Heart right ventricle (tissue), 16 donors: Measurements from ENCODE around the gene TRAPPC2B. TPM values are rescaled to one million over a fixed set of nuclear protein-coding genes. Genes with fewer than 3 reads are reported as not detected.

Source experiments
- ATAC-seq, 8 donors: fragments of 200-7000 bp; cut with Tn5 transposase; one replicate each; pipeline ENCODE4 v1.9.1; 2020; ENCODE audit warnings: mild to moderate bottlenecking in 8 of 8, moderate library complexity in 8 of 8, moderate number of reproducible peaks in 1 of 8
- DNase-seq, 2 donors: peaks; one replicate each; pipeline ENCODE4 v3.0.0-alpha.2; 2020
- H3K27ac ChIP-seq, 10 donors: fragments of 200-600 bp; sonication (generic) in 2 of 10; one replicate each; pipeline versions ENCODE4 v1.5.0 to v1.8.0; 2020 to 2022; ENCODE audit warnings: mild to moderate bottlenecking in 3 of 10
- H3K27me3 ChIP-seq, 7 donors: fragments of 200-600 bp; one replicate each; pipeline ENCODE4 v1.8.0; 2021 to 2022; ENCODE audit warnings: mild to moderate bottlenecking in 2 of 7
- H3K36me3 ChIP-seq, 9 donors: fragments of 200-600 bp; sonication (generic) in 1 of 9; one replicate each; pipeline versions ENCODE4 v1.5.0 to v1.8.0; 2020 to 2022; ENCODE audit warnings: mild to moderate bottlenecking in 2 of 9
- H3K4me1 ChIP-seq, 9 donors: fragments of 200-600 bp; sonication (generic) in 1 of 9; one replicate each; pipeline versions ENCODE4 v1.5.0 to v1.8.0; 2020 to 2022; ENCODE audit warnings: mild to moderate bottlenecking in 4 of 9
- H3K4me3 ChIP-seq, 10 donors: fragments of 200-600 bp; sonication (generic) in 2 of 10; one replicate each; pipeline versions ENCODE4 v1.5.0 to v1.8.0; 2020 to 2022; ENCODE audit warnings: mild to moderate bottlenecking in 7 of 10, moderate library complexity in 2 of 10
- H3K9me3 ChIP-seq, 11 donors: fragments of 200-600 bp in 10 of 11; sonication (generic) in 2 of 11; one replicate each; pipeline versions ENCODE4 v1.5.0 to v1.8.0; 2013 to 2022; ENCODE audit warnings: mild to moderate bottlenecking in 2 of 11, control low read depth in 1 of 11, moderate library complexity in 1 of 11
- CTCF ChIP-seq, 9 donors: fragments of 200-600 bp; sonication (generic) in 2 of 9; IDR thresholded peaks; one replicate each; pipeline versions ENCODE4 v1.5.0 to v1.8.0; 2021 to 2022; ENCODE audit warnings: antibody characterized with exemption in 9 of 9, mild to moderate bottlenecking in 5 of 9, moderate library complexity in 1 of 9
- WGBS, 2 donors: extraction: QIAGEN DNeasy Blood & Tissue Kit; methylation state at CpG; one replicate each; pipeline ENCODE4 v1.1.7; 2013; ENCODE audit warnings: inconsistent platforms in 1 of 2; 5-methylcytosine and 5-hydroxymethylcytosine counted together
- intact Hi-C, 10 donors: fragments of 100-400 bp; cut with DNase I; formaldehyde crosslinking; loops; one replicate each; pipeline versions ENCODE4 v1.11.1 to v1.14.2; 2022
- polyA plus RNA-seq, 2 donors: library from polyadenylated mRNA; stranded (reverse); fragments of 200-250 nt; gene quantifications; one replicate each; pipeline ENCODE4 v1.2.3, GENCODE V29; 2013
- total RNA-seq, 10 donors: library from RNA; stranded (reverse); fragmentation: NEBNext Ultra II Directional in 3 of 10; extraction: Animal tissue kit (Norgen Biotek cat#: 25700) in 3 of 10; gene quantifications; one replicate each; pipeline versions ENCODE4 v1.2.1 to v1.2.4, GENCODE V29; 2021 to 2023
- donor health status: Arrhythmogenic right ventricular cardiomyopathy.
- donor health status: ischemic (EF 13 %, LVEDD 7.1; RV severe dilation, severe dysfunction).
- donor health status: healthy with polysubstance abuse.
- donor health status: DM: no; HTN: yes; CAD: no.
- donor health status: DM: no; HTN: no; CAD: no.
- donor health status: ischemic (EF 25% LVEDD 6.9; RV normal size, moderate dysfunction).
- donor health status: ischemic (EF 25% LVEDD 5.7; RV mildly dilated, moderate dysfunction).
- donor health status: healthy.
- donor health status: DM: yes; HTN: yes; CAD: no.
- donor health status: Ischemic cardiomyopathy.
- donor health status: ischemic (EF 35%, LVEDD 5.7; RV mildly dilated, moderate dysfunction).
- donor health status: nonischemic (EF 11% LVEDD 7.7; RV severe dilation, severe dysfunction).
- donor health status: DM: yes; HTN: yes; CAD: no.
- donor health status: PGD.
- donor health status: ischemic (EF 29% LVEDD 5.4; RV normal size, mild dysfunction).
- donor health status: nonischemic (EF 23%, LVEDD 6.1; RV moderate dilation, normal function).

TRAPPC2B gene
- total and polyA plus RNA-seq, 12 donors: 8.1 to 37.5 (median 12.3) TPM

DNA sequence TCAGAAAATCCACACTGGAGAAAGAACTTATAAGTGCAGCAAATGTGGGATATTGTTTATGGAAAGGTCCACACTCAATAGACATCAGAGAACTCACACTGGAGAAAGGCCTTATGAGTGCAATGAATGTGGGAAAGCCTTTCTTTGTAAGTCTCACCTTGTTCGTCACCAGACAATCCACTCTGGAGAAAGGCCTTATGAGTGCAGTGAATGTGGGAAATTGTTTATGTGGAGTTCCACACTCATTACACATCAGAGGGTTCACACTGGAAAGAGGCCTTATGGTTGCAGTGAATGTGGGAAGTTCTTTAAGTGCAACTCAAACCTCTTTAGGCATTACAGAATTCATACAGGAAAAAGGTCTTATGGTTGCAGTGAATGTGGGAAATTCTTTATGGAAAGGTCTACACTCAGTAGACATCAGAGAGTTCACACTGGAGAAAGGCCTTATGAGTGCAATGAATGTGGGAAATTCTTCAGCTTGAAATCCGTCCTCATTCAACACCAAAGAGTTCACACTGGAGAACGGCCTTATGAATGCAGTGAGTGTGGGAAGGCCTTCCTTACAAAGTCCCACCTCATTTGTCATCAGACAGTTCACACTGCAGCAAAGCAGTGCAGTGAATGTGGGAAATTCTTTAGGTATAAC is 14.3 kb downstream of the TRAPPC2B start:
- WGBS, 2 donors: 96 to 99% methylated on average over 3 of the region's 3 CpGs
- no peak overlapping the region for H3K4me3 ChIP-seq

DNA sequence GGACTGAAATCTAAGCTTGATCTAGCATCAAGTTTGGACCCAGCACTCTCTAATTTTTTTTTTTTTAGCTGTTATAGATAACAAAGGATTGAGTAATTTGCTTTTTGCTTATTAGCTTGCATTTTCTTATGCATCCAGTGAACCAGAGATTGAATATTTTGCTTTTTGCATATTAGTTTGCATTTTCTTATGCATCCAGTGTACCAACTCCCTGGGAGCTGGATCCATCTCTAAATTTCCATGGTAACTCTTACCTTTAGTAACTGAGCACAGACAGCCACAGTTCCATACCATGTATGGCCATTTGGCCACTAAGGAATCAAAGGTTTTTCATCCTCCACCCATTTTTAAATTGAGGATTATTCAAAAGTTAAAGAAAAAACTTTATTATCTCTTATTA is 17.6 kb downstream of the TRAPPC2B start:
- TF ChIP-seq CTCF (IDR thresholded peaks at IDR 0.05): no peak
- Histone ChIP-seq H3K4me3 (no peak overlapping the region), H3K4me1 (no peaks in the 10 kb centered on the region), H3K27ac (no peak overlapping the region), H3K27me3 (no peaks in the 10 kb centered on the region), H3K9me3 (peaks cover 0 to 69% (median 20%) of the 10 kb centered on the region in 11 donors), H3K36me3 (peaks cover 4 to 35% (median 25%) of the 10 kb centered on the region in 9 donors)
- no peak for ATAC-seq
- intact Hi-C loops: no loop called here
- DNase-seq: no peak

More for the DNA sequence above, 14.3 kb downstream of the TRAPPC2B start:
- DNase-seq (no peak), ATAC-seq (no peak)
- Histone ChIP-seq H3K4me1 (no peaks in the 10 kb centered on the region), H3K9me3 (peaks cover 0 to 88% (median 23%) of the 10 kb centered on the region in 11 donors), H3K36me3 (peaks cover 4 to 68% (median 49%) of the 10 kb centered on the region in 9 donors), H3K27me3 (no peaks in the 10 kb centered on the region), H3K27ac (no peak overlapping the region)
- intact Hi-C loops: no loop called here
- TF ChIP-seq CTCF (IDR thresholded peaks at IDR 0.05): no peak

GRCh38 chr19:57382806-57383488 is 19.6 kb downstream of the TRAPPC2B start:
- ATAC-seq: no peak
- no peak overlapping the region for H3K27ac ChIP-seq
- no peak overlapping the region for H3K4me3 ChIP-seq
- TF ChIP-seq CTCF (IDR thresholded peaks at IDR 0.05): no peak
- 83 to 86% methylated on average over 7 of the region's 7 CpGs for WGBS, 2 donors
- no peaks in the 10 kb centered on the region for H3K27me3 ChIP-seq
- intact Hi-C loops: no loop called here
- no peaks in the 10 kb centered on the region for H3K4me1 ChIP-seq
- no peak for DNase-seq
- H3K36me3 ChIP-seq: peaks cover 0 to 15% (median 6%) of the 10 kb centered on the region in 9 donors
- H3K9me3 ChIP-seq: peaks cover 0 to 49% (median 5%) of the 10 kb centered on the region in 11 donors

GRCh38 chr19:57389194-57389729 is 25.9 kb downstream of the TRAPPC2B start:
- Histone ChIP-seq H3K4me3 (peak overlapping the region in 9 of 10 donors; percentile 80 to 99 (median 94)), H3K36me3 (peaks cover 0 to 13% (median 5%) of the 10 kb centered on the region in 9 donors), H3K27ac (peak overlapping the region; percentile 57 to 99 (median 94)), H3K9me3 (peaks cover 0 to 20% (median 0%) of the 10 kb centered on the region in 11 donors), H3K4me1 (peaks cover 0 to 34% (median 22%) of the 10 kb centered on the region in 9 donors), H3K27me3 (no peaks in the 10 kb centered on the region)
- intact Hi-C loops: loop anchor here in 4 of 10 donors (1.0 to 2.0 kb wide), 2 partner anchors 26 kb away; partner anchors contain the start of genes TRAPPC2B (in 4 of the 4) and ZNF547 (in 4 of the 4)
- no peak for TF ChIP-seq CTCF (IDR thresholded peaks at IDR 0.05)
- ATAC-seq (peak in 2 of 8 donors; percentile 1 to 3), DNase-seq (no peak)
- 49 to 54% methylated on average over 11 of the region's 11 CpGs for WGBS, 2 donors
